Fibroblast of peridontal ligament (primary cell): ENCODE results near the gene ASNS.
A peak's percentile ranks its signal among the peaks of the same experiment; 100 is the strongest.
"Not testable (repeated sequence)": the region's sequence is repeated elsewhere in the genome, so short reads cannot be mapped to it uniquely, and the experiment has no call there.

Source experiments
- DNase-seq: peaks from one replicate; pipeline ENCODE4 v3.0.0-alpha.2; 2010; ENCODE audit errors: extremely low read depth

The ASNS gene, protein sequence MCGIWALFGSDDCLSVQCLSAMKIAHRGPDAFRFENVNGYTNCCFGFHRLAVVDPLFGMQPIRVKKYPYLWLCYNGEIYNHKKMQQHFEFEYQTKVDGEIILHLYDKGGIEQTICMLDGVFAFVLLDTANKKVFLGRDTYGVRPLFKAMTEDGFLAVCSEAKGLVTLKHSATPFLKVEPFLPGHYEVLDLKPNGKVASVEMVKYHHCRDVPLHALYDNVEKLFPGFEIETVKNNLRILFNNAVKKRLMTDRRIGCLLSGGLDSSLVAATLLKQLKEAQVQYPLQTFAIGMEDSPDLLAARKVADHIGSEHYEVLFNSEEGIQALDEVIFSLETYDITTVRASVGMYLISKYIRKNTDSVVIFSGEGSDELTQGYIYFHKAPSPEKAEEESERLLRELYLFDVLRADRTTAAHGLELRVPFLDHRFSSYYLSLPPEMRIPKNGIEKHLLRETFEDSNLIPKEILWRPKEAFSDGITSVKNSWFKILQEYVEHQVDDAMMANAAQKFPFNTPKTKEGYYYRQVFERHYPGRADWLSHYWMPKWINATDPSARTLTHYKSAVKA

DNA sequence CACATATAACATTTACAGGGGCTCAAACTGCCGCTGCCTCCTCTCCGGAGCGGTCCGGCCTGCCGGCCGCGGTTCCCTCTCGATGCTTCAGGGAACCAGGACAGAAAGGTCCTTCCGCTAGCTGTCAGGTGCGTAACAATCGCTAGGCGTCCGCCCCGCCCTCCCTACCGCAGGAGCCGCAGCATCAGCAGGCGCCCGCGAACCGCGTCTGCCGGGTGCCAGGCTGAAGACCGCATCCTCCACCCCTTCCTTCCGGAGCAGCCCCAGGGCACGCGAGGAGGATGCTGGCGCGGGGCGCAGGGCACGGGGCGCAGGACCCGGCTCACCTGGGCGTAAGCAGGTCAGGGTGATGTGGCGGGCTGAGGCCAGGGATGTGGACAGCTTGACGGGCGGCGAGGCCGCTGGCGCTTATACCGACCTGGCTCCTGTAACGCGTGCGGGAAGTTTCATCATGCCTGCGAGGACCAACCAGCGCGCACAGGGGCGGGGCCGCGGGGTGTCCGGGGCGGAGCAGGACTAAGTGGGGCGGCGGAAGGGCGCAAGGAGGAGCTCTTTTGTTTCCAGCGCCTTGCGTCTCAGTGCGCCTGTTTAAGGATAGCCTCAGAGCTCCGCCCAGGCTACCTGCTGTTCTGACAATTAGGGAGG is at the start of gene ASNS:
Gene ASNS, minus strand, starts transcription at position 384 of the 645 bp plus-strand sequence. CDS start 3,252 bp downstream, outside the sequence.
- peak; percentile 87 for DNase-seq

DNA sequence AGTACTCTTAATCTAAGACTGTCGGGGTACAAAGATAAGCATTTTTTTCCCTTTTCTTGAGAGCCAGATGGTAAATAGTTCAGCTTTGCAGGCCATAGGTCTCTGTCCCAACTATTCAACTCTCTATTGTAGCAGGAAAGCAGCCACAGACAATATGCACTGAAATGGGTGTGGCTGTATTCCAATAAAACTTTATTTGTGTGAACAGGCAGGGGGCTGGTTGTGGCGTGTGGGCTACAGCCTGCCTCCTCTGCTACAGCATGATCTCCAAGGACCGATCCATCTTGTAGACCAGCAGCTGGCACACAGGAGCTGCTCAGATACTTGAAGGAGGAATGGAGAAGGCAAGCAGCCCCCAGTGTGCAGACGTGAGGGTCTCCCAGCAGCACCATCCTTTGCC is 49.0 kb upstream of the ASNS start:
- not testable (repeated sequence) for DNase-seq

- DNase-seq, result not testable (repeated sequence)
Measured at GRCh38 chr7:97915267-97915666, 43.1 kb upstream of the ASNS start.

- DNase-seq, result not testable (repeated sequence)
Measured at GRCh38 chr7:97912294-97912693, 40.1 kb upstream of the ASNS start.

- not testable (repeated sequence) for DNase-seq
Measured at GRCh38 chr7:97896893-97897292, 24.7 kb upstream of the ASNS start.

- not testable (repeated sequence) for DNase-seq
Measured at GRCh38 chr7:97891721-97892120, 19.5 kb upstream of the ASNS start.

- DNase-seq, result not testable (repeated sequence)
Measured at GRCh38 chr7:97879527-97879926, 7.3 kb upstream of the ASNS start.

DNA sequence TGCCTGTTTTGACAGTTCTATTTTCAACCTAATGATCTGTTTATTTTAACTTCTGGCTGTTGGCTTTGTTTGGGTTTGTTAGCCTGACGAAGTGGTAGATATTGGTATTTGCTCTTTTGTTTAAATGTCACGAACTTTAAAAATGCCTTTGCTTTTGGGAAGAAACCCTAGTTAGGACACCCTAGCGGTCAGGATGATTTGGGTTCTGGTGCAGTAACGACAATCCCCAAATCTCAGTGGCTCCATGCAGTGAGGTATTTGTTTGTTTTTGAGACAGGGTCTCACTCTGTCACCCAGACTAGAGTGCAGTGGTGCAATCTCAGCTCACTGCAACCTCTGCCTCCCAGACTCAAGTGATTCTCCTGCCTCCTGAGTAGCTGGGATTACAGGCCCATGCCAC is 2.7 kb upstream of the ASNS start:
- not testable (repeated sequence) for DNase-seq

DNA sequence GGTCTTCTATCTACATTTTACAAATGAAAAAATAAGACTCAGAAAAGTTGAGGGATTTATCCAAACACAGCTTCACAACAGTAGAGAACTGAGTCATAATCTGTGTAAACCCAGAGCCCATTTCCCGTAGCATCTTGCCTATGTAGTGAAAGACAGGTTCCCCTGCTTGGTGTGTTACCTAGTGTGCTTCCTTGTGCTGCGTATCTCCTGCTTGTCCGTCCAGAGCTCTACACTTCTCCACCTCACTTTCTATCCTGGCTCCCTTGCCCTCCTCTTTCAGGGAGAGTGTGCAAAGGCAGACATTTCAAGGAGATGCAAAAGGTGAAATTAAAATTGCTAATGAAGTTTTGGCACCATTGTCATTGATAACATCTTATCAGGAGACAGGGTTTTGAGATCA is 1.4 kb upstream of the ASNS start:
- DNase-seq, result no peak

DNA sequence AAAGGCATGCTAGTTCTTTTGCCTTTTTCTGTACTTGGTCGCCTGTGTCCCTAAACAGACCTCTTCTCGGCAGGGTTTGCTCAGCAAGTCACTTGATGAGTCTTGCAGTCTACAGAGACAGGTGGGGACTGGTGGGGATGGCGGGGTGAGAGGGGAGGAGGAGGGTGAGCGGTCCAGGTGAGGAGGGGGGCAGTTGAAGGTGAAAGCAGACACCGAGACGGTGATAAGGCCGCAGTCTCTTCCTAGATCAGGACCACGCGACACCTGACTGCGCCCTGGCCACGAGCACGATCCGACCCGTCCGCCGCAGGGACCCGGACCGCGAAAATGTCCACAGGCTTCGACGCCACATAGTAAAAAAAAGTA is 566 bp downstream of the ASNS start:
- no peak for DNase-seq

- DNase-seq, result no peak
Measured at GRCh38 chr7:97868788-97869187, 3.4 kb downstream of the ASNS start.

- DNase-seq, result no peak
Measured at GRCh38 chr7:97868314-97868713, 3.9 kb downstream of the ASNS start.

DNA sequence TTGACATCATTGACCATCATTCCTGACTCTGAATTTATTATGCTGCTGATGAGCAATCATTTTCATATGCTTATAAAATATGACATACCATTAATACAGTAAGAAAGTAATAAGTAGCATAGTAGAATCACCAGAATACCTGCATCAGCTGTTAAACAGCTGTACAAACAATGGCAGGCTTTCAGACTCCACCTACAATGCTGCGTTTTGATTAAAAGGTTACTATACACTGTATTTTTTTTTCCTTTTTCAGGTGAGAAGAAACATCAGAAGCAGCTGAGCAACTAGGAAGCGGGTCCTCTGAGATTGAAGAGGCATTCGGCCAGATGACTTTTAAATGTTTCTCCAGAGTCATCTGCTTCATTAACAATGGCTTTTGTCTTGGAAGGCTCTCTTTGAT is 7.1 kb downstream of the ASNS start:
- DNase-seq, result no peak

DNA sequence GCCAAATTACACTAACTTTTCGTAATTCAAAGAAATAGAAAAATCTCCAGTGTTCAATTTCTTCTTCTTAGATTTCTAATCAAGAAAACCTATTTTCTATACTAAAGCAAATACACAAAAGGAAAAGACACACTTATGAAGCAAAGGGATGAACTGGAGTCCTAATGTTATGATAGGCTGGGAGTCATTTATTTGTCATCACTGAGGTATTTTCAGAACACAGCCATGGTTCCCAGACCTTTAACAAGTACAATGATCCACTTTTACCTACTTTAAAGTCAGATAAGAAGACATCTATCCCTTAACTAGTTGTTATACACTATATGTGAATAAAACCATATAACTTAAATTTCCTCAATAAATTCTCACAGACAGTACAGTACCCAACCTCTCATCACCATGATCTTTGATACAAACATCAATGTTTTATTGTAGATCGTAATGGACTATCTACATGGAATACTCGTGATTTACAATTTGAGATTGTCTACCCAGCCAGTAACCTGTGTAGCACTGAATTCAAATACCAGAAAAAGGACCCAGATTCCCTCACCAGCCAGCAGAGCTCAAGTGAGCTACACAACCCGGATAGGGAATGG is 12.5 kb downstream of the ASNS start:
- no peak for DNase-seq

DNA sequence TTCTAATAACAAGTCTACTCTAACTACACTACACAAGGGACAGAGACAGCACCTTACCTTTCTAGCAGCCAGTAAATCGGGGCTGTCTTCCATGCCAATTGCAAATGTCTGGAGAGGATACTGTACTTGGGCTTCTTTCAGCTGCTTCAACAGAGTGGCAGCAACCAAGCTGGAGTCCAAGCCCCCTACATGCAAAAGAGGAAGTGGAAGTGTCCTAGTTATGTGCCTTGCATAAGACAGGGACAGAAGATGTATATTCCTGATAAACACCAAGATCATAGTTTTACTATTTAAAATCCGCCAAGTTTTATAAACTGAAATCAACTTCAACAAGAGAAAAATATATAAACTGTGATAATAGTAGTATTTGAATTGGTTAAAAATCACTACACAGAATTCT is 14.0 kb downstream of the ASNS start:
- DNase-seq, result no peak

DNA sequence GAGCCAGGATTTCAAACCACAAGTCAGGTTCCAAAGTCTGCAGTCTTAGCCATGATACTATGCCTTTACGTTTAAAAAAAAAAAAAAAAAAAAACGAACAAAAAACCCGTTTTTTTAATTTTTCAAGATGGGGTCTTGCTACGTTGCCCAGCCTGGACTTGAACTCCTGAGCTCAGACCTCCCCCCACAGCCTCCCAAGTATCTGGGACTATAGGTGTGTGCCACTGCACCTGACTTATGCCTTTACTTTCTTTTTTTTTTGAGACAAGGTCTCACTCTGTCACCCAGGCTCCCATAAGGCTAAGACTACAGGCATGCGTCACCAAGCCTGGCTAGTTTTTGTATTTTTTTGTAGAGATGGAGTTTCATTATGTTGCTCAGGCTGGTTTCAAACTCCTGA is 14.7 kb downstream of the ASNS start:
- no peak for DNase-seq

DNA sequence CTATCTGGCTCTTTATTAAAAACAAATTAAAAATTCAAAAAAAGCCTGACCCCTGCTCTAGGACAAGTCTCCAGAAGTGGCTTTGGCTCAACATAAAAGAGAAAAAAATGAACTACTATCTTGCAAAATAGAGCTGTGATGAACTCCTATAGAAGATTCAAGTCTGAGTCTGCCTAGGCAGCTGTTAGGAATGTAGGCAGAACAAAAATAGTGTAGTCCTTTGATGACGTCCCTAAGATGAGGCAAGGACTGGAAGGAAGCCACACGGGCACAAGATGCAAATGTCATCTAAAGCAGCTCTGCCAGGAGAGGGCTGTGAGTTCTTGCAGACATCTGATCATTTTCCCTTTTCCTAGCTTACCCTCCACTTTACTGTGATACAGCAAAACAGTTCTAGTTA is 20.5 kb downstream of the ASNS start:
- peak; percentile 38 for DNase-seq

- not testable (repeated sequence) for DNase-seq
Measured at GRCh38 chr7:97850262-97851031, 21.8 kb downstream of the ASNS start.

DNA sequence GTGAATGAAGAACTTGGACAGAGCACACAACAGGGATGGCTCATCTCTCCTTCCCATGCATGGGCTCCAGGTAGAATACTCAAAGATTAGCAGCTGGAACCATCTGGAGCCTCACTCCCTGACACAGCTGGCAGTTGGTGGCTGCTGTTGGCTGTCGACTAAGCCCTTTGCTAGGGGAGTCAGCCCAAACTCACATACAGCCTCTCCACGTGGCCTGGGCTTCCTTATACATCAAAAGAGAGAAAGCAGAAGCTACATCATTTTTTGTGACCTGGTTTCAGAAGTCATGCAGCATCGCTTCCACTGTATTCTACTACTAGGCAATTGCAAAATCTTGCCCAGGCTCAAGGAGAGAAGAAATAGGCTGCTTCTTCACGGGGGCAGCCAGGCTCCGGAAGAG is 24.4 kb downstream of the ASNS start:
- DNase-seq, result no peak

DNA sequence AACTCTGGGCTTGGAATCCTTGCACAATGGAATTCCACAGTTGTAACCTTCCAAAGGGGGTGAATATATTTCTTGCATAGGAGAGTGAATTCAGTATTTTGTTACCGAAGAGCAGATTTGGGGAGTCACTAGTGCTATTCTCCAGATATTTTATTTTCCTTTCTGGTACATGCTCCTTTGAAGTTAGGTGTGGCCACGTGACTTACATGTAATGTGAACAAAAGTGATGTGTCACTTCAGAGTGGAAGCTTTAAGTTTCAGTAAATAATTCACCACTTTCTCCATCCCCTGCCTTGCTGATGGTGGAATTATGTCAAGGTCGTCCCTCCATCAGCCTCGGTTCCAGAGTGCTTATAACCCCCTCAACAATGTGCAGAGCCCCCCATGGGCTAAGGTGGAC is 25.3 kb downstream of the ASNS start:
- DNase-seq, result no peak

GRCh38 chr7:97845622-97846203 is 26.5 kb downstream of the ASNS start:
- peak; percentile 57 for DNase-seq
